Mammary epithelial cell (primary cell): Measurements from ENCODE around the gene TSPO2.

ENCODE experiments used
- CTCF ChIP-seq, 2 donors: IDR thresholded peaks in 1 of 2; conservative IDR thresholded peaks in 1 of 2; 2 replicates each; pipeline ENCODE4 v1.5.1; 2011 to 2012; ENCODE audit warnings: inconsistent platforms in 2 of 2, low read length in 2 of 2, mild to moderate bottlenecking in 2 of 2, control low read depth in 1 of 2, low read depth in 1 of 2; ENCODE audit not compliant: insufficient read depth in 1 of 2; ENCODE audit errors: extremely low read depth in 1 of 2
- EZH2 ChIP-seq: IDR thresholded peaks from 2 replicates; pipeline ENCODE4 v1.6.1; 2012; ENCODE audit warnings: low read length, inconsistent platforms, borderline replicate concordance

- no peak for TF ChIP-seq CTCF (conservative IDR thresholded peaks at IDR 0.05 in 1 of 2, IDR thresholded peaks at IDR 0.05 in 1 of 2; ENCODE audit: extremely low read depth in 1 of 2, insufficient read depth in 1 of 2, low read depth in 1 of 2, low read length in 2 of 2)
- no peak for TF ChIP-seq EZH2
These were observed 9.6 kb downstream of the TSPO2 start for GRCh38 chr6:41051873-41052272.
